Spleen (tissue), 7 donors: ENCODE data around the gene NFIX.

Source experiments
- CTCF ChIP-seq, 11 experiments: fragments of 200-600 bp in 7 of 11; fragments of 450-650 bp in 4 of 11; sonication (generic) in 4 of 11; IDR thresholded peaks in 8 of 11; conservative IDR thresholded peaks in 3 of 11; 1 replicate in 7 of 11; 2 replicates in 4 of 11; pipeline versions ENCODE4 v1.4.0 to v1.8.0; 2016 to 2021; ENCODE audit warnings: antibody characterized with exemption in 11 of 11, inconsistent platforms in 4 of 11, mild to moderate bottlenecking in 1 of 11
- POLR2A ChIP-seq, 3 donors: fragments of 450-650 bp; IDR thresholded peaks; one replicate each; pipeline ENCODE4 v1.5.1; 2017; ENCODE audit warnings: antibody characterized with exemption in 3 of 3, mild to moderate bottlenecking in 1 of 3
- POLR2AphosphoS5 ChIP-seq, 3 donors: sonication (generic); formaldehyde crosslinking; IDR thresholded peaks; one replicate each; pipeline ENCODE4 v1.5.1; 2017; ENCODE audit warnings: antibody characterized with exemption in 3 of 3
- donor health status: DM: no; HTN: no; CAD: no; lungs with moderate emphysema.
- donor health status: DM: no; HTN: no; CAD: no.
- donor health status: DM: no; HTN: no; CAD: no.

- TF ChIP-seq POLR2A (IDR thresholded peaks at IDR 0.05), result no peak
- TF ChIP-seq CTCF (IDR thresholded peaks at IDR 0.05 in 8 of 11, conservative IDR thresholded peaks at IDR 0.05 in 3 of 11), result no peak
- TF ChIP-seq POLR2AphosphoS5 (IDR thresholded peaks at IDR 0.05), result no peak
These were observed 7.5 kb upstream of the NFIX start for GRCh38 chr19:12987781-12988180.
